NT2/D1 (cell line): ENCODE data around the gene EMC9.

Source experiments
- SUZ12 ChIP-seq: IDR thresholded peaks from 2 replicates; pipeline ENCODE4 v1.6.1; 2011; ENCODE audit not compliant: insufficient read length, insufficient read depth; ENCODE audit errors: extremely low read depth
- YY1 ChIP-seq: IDR thresholded peaks from 2 replicates; pipeline ENCODE4 v1.6.1; 2011; ENCODE audit not compliant: insufficient read length, insufficient read depth
- ZNF274 ChIP-seq: IDR thresholded peaks from 2 replicates; pipeline ENCODE4 v1.6.1; 2011; ENCODE audit warnings: mild to moderate bottlenecking, low read depth, low read length

- TF ChIP-seq ZNF274 (no peak), YY1 (no peak), SUZ12 (no peak)
Observed at GRCh38 chr14:24160499-24160849, 19.1 kb upstream of the EMC9 start.
